Cardiac muscle cell (in vitro differentiated cells and primary cell): ENCODE data around the gene KLRB1. TPM values are rescaled to one million over a fixed set of nuclear protein-coding genes. Genes with fewer than 3 reads are reported as not detected.
"Not testable (repeated sequence)": the region's sequence is repeated elsewhere in the genome, so short reads cannot be mapped to it uniquely, and the experiment has no call there.

ENCODE experiments used
- DNase-seq, 2 donors: peaks; one replicate each; pipeline versions ENCODE4 v3.0.0 to v3.0.0-alpha.2; 2010 to 2017; ENCODE audit warnings: low read depth in 1 of 2, low spot score in 1 of 2
- H3K27ac ChIP-seq: fragments of 200-600 bp; sonication (generic); 2 replicates; pipeline ENCODE4 v1.5.1; 2016
- H3K27me3 ChIP-seq: fragments of 200-600 bp; sonication (generic); 2 replicates; pipeline ENCODE4 v1.6.0; 2016; ENCODE audit warnings: control low read depth
- H3K36me3 ChIP-seq: fragments of 200-600 bp; sonication (generic); 2 replicates; pipeline ENCODE4 v1.5.1; 2016; ENCODE audit warnings: control low read depth
- H3K4me1 ChIP-seq: fragments of 200-600 bp; sonication (generic); 2 replicates; pipeline ENCODE4 v1.8.1; 2017; ENCODE audit warnings: low read depth, mild to moderate bottlenecking, mixed run types
- H3K4me3 ChIP-seq: fragments of 200-600 bp; sonication (generic); 2 replicates; pipeline ENCODE4 v1.5.1; 2016; ENCODE audit warnings: mild to moderate bottlenecking
- H3K9me3 ChIP-seq: fragments of 200-600 bp; sonication (generic); 2 replicates; pipeline ENCODE4 v1.5.1; 2017; ENCODE audit warnings: low read depth, mild to moderate bottlenecking, control low read depth
- CTCF ChIP-seq: IDR thresholded peaks from 2 replicates; pipeline ENCODE4 v1.5.1; 2012; ENCODE audit warnings: low read depth, mild to moderate bottlenecking, low read length
- polyA plus RNA-seq: library from polyadenylated mRNA; unstranded; fragments of >200 nt; fragmentation: Nextera tagmentation; extraction: Ambion mirVana; gene quantifications from 2 replicates; pipeline ENCODE4 v1.2.1, GENCODE V29; 2016
- total RNA-seq: library from RNA; depleted of rRNA; stranded (reverse); fragments of >200 nt; gene quantifications from 2 replicates; pipeline ENCODE4 v1.2.3, GENCODE V29; 2016

KLRB1 gene
- total and polyA plus RNA-seq, 2 experiments from 2014 or later = not detected

DNA sequence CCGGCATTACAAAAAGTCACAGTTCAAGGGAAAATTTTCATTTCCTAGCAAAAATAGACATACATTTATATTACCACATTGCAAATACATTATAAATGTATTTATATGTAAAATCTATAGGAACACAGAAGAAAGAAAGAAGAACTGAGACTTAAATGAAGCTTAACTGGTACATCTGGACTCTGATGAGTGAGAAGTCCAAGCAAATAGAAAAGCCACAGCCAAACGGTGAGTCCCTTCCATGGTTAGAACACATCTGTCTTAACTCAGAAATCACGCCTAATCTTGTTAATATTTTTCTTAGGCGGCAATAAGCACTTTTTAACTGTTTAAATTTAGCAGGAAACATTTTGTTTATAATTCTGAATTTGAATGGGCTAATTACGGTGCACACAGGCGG, 9.4 kb upstream of the KLRB1 start:
- Histone ChIP-seq H3K4me1 (no peaks in the 10 kb centered on the region), H3K27me3 (no peaks in the 10 kb centered on the region), H3K4me3 (no peak overlapping the region), H3K27ac (no peak overlapping the region), H3K9me3 (no peaks in the 10 kb centered on the region), H3K36me3 (no peaks in the 10 kb centered on the region)
- no peak for DNase-seq
- TF ChIP-seq CTCF = no peak

DNA sequence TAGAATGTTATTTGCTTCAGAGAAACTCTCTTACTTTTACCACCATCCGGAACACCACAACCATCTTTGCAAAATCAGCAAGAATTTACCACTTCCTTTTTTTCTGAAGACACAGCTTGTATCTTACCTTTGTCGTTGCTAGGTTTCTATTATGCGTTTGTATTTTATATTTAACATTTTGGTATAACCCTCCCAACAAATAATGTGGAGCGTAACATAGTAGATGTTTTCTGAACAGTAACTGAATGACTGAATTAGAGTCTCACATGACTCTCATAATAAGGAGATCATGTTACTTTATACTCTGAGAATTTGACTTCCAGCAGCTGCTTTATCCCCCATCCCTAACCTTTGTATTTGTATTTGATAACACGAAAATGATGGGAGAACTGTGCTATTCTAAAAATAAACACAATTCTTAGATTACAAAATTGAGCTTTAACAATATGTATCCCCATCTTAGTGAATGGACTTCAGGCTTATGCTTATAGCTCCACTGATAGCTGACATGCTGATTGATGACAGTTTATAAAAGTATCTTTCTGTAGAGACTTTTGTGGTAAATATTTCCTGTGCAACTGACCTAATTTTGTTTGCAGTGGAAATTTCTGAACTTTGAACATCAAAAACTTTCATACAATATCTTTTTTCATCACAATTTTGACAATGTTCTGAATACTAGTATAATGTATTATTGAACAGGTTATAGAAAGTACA, 7.9 kb upstream of the KLRB1 start:
- Histone ChIP-seq H3K9me3 (no peaks in the 10 kb centered on the region), H3K27ac (no peak overlapping the region), H3K4me1 (no peaks in the 10 kb centered on the region), H3K36me3 (no peaks in the 10 kb centered on the region), H3K27me3 (no peaks in the 10 kb centered on the region), H3K4me3 (no peak overlapping the region)
- TF ChIP-seq CTCF = no peak
- no peak for DNase-seq

DNA sequence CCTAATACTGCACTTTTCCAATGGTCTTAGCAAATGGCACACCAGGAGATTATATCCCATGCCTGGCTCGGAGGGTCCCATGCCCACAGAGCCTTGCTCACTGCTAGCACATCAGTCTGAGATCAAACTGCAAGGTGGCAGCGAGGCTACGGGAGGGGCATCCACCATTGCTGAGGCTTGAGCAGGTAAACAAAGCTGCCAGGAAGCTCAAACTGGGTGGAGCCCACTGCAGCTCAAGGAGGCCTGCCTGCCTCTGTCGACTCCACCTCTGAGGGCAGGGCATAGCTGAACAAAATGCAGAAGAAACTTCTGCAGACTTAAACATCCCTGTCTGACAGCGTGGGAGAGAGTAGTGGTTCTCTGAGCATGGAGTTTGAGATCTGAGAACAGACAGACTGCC, 2.9 kb upstream of the KLRB1 start:
- H3K36me3 ChIP-seq, DNase-seq, H3K27me3 ChIP-seq, H3K4me3 ChIP-seq, H3K9me3 ChIP-seq, H3K27ac ChIP-seq, H3K4me1 ChIP-seq: not testable (repeated sequence)

GRCh38 chr12:9606736-9607372, 862 bp downstream of the KLRB1 start:
- Histone ChIP-seq H3K4me3 (no peak overlapping the region), H3K27ac (no peak overlapping the region), H3K4me1 (no peaks in the 10 kb centered on the region), H3K9me3 (no peaks in the 10 kb centered on the region), H3K27me3 (no peaks in the 10 kb centered on the region), H3K36me3 (no peaks in the 10 kb centered on the region)
- no peak for DNase-seq
- no peak for TF ChIP-seq CTCF

DNA sequence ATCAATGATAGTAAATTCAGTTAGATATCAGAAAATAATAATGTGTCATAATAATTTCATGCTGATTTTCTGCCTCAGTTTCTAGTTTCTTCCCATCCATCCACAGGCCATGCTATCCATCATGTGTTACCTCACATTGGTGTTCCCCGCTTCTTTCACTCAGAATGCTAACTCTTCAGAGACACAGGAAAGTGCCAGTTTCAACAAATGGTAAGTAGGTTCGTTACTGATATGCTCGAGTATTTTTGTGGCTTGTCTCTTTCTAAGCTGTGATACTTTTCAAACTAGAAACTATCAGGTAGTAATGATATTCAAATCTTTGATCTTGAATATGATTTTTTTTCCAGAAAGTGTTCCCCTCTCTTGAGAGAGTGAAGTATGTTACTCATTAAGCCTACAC, 1.5 kb downstream of the KLRB1 start:
- Histone ChIP-seq H3K9me3 (no peaks in the 10 kb centered on the region), H3K27me3 (no peaks in the 10 kb centered on the region), H3K4me3 (no peak overlapping the region), H3K36me3 (no peaks in the 10 kb centered on the region), H3K27ac (no peak overlapping the region), H3K4me1 (no peaks in the 10 kb centered on the region)
- DNase-seq = no peak
- TF ChIP-seq CTCF = no peak

DNA sequence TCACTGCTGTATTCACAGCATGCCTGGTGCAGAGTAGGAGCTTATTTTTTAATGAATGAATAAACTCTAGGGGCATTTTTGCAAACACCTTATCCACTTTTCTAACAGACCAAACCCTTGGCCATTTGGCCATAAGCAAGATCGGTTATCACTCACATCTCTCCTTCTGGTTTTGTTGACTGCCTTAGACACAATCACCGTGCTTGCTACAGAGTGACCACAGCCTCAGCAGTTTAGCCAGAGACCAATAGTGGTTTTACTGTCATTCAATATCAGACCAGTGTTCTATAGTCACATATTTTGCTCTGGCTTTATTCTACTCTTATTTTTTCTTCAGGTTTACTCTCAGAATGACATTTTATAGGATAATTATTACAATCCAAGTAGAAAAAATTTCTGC, 2.2 kb downstream of the KLRB1 start:
- no peak overlapping the region for H3K27ac ChIP-seq
- no peaks in the 10 kb centered on the region for H3K27me3 ChIP-seq
- H3K36me3 ChIP-seq = no peaks in the 10 kb centered on the region
- TF ChIP-seq CTCF = no peak
- H3K4me3 ChIP-seq = no peak overlapping the region
- H3K4me1 ChIP-seq = no peaks in the 10 kb centered on the region
- DNase-seq = no peak
- no peaks in the 10 kb centered on the region for H3K9me3 ChIP-seq
